Activated gamma-delta T cell treated with Interleukin-2 at 50 U/mL for 16 hours (primary cell): Measurements from ENCODE around the gene CYB5D1.
"Not testable (repeated sequence)": the region's sequence is repeated elsewhere in the genome, so short reads cannot be mapped to it uniquely, and the experiment has no call there.

ENCODE experiments used
- DNase-seq: peaks from one replicate; pipeline ENCODE4 v3.0.0-alpha.2; 2020

CYB5D1 gene

DNA sequence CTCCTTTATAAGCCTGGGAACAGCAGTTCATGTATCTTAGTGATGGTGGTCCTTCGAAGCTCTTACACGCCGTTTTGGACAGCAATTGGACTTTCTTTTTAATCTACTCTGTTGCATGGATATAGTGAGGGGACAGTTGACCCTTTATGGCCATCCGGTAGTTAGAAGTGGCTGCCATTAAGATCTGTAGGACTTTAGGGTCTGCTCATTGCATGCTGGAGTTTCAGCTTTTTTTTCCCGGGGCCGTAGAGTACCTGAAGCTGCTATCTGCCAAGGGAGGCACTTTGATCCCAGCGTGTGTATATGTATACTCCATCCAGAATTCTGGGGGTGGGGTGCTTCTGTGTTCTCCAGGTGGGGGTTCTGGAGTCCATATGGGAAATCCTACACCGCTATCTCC, 1.2 kb downstream of the CYB5D1 start:
- no peak for DNase-seq

DNA sequence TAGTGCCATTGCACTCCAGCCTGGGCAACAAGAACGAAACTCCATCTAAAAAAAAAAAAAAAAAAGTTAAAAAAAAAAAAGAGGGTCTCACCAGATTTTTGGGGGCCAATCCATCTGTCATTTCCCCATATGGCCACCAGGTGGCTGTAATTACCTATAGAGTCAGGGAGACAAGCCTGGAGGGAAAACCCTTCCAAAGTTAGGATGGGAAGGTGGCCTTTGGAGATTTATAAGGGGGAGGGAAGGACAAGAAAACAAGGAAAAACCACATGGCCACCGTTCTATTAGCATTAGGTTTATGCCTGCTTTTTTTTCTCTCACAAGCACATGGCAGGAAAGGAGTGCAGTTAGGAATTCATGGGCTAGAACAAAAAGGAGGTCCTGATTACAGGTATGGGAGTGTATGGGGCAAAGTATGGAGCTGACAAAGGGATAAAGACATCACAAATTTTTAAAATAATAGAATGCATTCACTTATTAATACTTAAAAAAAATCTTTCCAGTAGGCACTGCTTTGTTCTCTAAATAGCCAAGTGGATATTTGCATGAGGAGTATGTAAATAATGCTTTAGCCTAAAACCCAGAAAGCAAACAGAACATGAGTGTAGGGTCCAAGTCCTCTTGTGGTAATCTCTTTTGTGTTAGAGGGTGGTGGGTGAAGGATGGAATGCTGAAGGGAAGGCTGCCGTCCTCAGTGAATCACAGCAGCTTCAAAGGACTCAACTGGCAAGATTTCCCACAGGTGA, 5.1 kb downstream of the CYB5D1 start:
- peak; percentile 50 for DNase-seq

GRCh38 chr17:7864384-7864783, 6.6 kb downstream of the CYB5D1 start:
- DNase-seq, result not testable (repeated sequence)

- no peak for DNase-seq
Observed at GRCh38 chr17:7864995-7865650, 7.3 kb downstream of the CYB5D1 start.

DNA sequence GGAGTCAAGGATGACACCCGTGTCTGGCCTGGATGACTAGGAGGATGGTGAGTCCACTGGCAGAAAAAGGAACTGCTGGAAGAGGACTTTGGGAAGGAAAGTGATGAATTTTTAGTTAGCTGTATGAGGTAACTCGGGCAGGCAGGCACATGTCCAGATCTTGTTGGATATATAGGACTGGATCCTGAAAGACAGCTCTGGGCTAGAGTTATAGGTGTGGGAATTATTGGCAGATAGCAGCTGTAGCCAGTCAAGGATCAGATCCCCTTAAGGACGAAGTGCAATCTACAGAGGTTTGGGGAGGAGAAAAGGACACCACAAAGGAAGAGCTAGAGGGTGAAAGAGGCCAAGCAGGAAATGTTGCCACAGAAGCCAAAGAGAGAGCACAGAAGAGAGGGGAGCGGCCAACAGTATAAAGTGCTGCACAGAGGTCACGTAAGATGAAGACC, 10.1 kb downstream of the CYB5D1 start:
- DNase-seq, result no peak

DNA sequence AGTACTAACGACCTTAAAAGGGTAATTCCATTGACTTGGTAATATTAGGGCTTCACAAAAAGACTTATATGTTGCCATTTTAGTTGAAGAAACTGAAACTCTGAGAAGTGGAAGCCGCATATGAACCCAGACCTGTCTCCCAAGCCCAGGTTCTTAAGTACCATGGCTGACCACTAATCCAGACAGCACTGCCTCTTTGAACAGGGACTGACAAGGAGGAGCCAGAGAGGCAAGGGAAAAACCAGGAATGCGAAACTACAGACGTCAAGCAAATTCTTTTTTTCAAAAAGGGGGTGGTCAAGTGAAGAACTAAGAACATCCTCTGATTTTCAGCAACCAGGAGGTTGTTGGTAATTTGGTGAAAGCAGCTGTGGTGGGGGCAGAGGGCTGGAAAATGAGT, 15.2 kb downstream of the CYB5D1 start:
- no peak for DNase-seq

DNA sequence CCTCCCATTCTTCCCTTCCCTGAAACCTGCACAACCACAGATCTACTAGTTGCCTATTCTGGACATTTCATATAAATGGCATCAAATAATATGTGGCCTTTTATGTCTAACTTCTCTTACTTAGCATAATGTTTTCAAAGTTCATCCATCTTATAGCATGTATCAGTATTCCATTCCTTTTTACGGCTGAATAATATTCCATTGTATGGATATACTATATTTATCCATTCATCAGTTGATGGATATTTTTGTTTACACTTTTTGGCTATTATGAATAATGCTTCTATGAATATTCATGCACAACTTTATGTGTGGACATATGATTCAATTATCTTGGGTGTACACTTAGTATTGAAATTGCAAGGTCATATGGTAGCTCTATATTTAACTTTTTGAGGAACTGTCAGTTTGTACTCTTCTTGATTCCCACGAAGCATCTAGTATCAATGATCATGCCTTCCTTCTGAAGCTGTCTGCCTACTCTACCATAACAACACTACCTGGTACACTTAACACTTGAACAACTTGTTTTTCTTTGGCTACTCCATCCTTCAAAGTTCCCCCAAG, 18.1 kb downstream of the CYB5D1 start:
- no peak for DNase-seq

GRCh38 chr17:7878234-7878633, 20.4 kb downstream of the CYB5D1 start:
- no peak for DNase-seq

- DNase-seq, result no peak
Observed at GRCh38 chr17:7880076-7880868, 22.5 kb downstream of the CYB5D1 start.

- DNase-seq, result no peak
Observed at GRCh38 chr17:7881276-7882054, 23.7 kb downstream of the CYB5D1 start.

DNA sequence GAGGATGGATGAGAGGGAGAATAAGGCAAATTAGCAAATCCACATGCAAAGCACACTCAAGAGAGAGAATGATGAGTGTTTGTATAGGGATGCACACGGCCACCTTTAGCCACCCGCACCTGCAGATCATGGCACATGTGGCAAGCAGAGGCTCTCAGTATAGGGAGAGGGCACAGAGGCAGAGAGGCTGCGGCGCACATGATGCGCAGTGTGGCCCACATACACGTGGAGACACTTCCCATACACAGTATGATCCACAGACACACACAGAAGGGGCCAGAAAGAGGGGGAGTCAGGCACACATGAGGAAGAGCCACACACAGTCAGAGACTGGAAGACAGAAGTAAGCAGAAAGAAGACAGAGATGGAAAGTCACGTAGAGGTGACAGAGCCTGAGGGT, 24.3 kb downstream of the CYB5D1 start:
- DNase-seq, result no peak

DNA sequence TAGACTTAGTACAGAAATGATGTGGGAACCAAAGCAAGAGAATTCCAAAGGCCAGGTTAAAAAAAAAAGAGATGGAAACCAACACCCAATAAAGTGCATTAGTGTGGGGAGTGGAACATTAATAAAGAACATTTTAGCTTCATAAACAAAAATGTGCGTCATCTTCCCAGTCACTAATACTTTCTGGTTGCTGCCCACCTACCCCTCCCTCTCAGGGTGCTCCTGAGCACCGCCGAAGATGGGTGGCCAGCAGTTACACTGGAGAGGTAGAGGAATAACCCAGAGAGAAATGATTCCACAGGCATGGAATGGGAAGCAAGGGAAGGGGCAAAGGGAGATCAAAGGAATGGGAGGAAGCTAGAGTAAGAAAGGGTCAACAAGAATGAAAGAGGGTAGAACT, 24.8 kb downstream of the CYB5D1 start:
- DNase-seq, result no peak

GRCh38 chr17:7883781-7884386, 26.1 kb downstream of the CYB5D1 start:
- DNase-seq, result no peak

- peak; percentile 31 for DNase-seq
Observed at GRCh38 chr17:7884581-7885366, 27.0 kb downstream of the CYB5D1 start.

GRCh38 chr17:7885367-7886226, 27.8 kb downstream of the CYB5D1 start:
- DNase-seq, result peak; percentile 34

GRCh38 chr17:7886227-7887037, 28.6 kb downstream of the CYB5D1 start:
- DNase-seq, result peak; percentile 46

DNA sequence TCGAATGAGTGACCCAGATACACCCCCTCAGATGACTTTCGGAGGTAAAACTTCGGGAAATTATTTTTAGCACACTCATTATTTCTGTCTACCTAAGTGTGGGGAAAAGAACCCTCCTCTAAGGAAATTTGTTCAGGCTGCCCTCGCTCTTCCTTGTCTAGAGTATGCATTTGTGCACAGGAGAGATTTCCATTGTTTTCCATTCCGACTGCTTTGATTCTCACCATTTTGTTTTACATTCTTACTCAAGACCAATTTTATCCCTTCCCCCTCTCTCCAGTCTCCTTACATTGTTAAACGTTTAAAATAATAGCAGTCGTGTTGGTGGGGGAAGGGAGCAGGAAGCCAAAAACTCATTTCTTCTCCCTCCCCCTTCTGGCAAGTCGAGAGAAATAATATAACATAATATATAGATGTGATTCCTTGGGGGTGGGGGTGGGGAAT, 29.3 kb downstream of the CYB5D1 start:
- no peak for DNase-seq

- DNase-seq, result peak; percentile 85
Observed at GRCh38 chr17:7887482-7888183, 29.8 kb downstream of the CYB5D1 start.
